Endothelial cell of umbilical vein (primary cell): ENCODE data around the gene PPP5C. TPM values are rescaled to one million over a fixed set of nuclear protein-coding genes. Genes with fewer than 3 reads are reported as not detected.

Experiments used
- Bru-seq: library from RNA; stranded (reverse); fragments of 400-500 nt; gene quantifications from one replicate; lab custom pipeline; 2021; lab: Mats Ljungman, UMichigan
- BruChase-seq, 2 experiments: library from RNA; stranded (reverse); fragments of 400-500 nt; gene quantifications; one replicate each; lab custom pipeline; 2021; lab: Mats Ljungman, UMichigan
- BruUV-seq: library from RNA; stranded (reverse); fragments of 400-500 nt; replicated peaks from 2 replicates; lab custom pipeline; 2021; lab: Mats Ljungman, UMichigan
- CTCF ChIA-PET: fragments of 300-600, 350-600 bp; sonication (Branson Sonifier 250); formaldehyde crosslinking; loops from one replicate; lab custom pipeline; 2021; ENCODE audit warnings: antibody characterized with exemption, inconsistent platforms; lab: Charles Lee
- POLR2A ChIA-PET: fragments of 300-600, 350-600 bp; sonication (Branson Sonifier 250); formaldehyde crosslinking; loops from one replicate; lab custom pipeline; 2021; ENCODE audit warnings: antibody characterized with exemption, inconsistent platforms; lab: Charles Lee
- DNase-seq: peaks from one replicate; pipeline ENCODE4 v3.0.0-alpha.2; 2011; ENCODE audit warnings: low read depth, low spot score
- FAIRE-seq: peaks from 2 replicates; lab custom pipeline; 2011; peaks lifted over from hg19 to GRCh38; lab: Jason Lieb, UNC
- H2AFZ ChIP-seq: 2 replicates; pipeline ENCODE4 v1.6.0; 2012; ENCODE audit warnings: low read depth, low read length, control low read depth, inconsistent platforms
- H3K27ac ChIP-seq: 2 replicates; pipeline ENCODE4 v1.5.1; 2011; ENCODE audit warnings: low read depth, mild to moderate bottlenecking, control low read depth, low read length, moderate library complexity; ENCODE audit not compliant: insufficient read depth
- H3K27me3 ChIP-seq, 2 experiments: 2 replicates each; pipeline versions ENCODE4 v1.6.0 to v1.6.1; 2011; ENCODE audit warnings: low read length in 2 of 2, mixed read lengths in 1 of 2; ENCODE audit not compliant: control insufficient read depth in 2 of 2, insufficient read depth in 2 of 2
- H3K36me3 ChIP-seq, 2 experiments: 2 replicates in 1 of 2; 3 replicates in 1 of 2; pipeline ENCODE4 v1.5.1; 2011; ENCODE audit warnings: low read length in 2 of 2, mild to moderate bottlenecking in 1 of 2, moderate library complexity in 1 of 2; ENCODE audit not compliant: control insufficient read depth in 2 of 2, insufficient read depth in 2 of 2; ENCODE audit errors: extremely low read depth in 1 of 2
- H3K4me1 ChIP-seq: 3 replicates; pipeline ENCODE4 v1.5.1; 2011; ENCODE audit warnings: mild to moderate bottlenecking, low read length; ENCODE audit not compliant: control insufficient read depth, insufficient read depth; ENCODE audit errors: extremely low read depth
- H3K4me2 ChIP-seq: 2 replicates; pipeline ENCODE4 v1.6.1; 2011; ENCODE audit warnings: low read length, control low read depth, mixed read lengths; ENCODE audit not compliant: insufficient read depth
- H3K4me3 ChIP-seq, 3 experiments: fragments of 200-600 bp in 1 of 3; sonication (generic), shearing (Covaris generic) in 1 of 3; replicated peaks in 1 of 3; 2 replicates each; pipeline ENCODE4 v1.5.1; 2011 to 2016; ENCODE audit warnings: control low read depth in 3 of 3, low read length in 3 of 3, mild to moderate bottlenecking in 2 of 3, inconsistent platforms in 1 of 3, low read depth in 1 of 3, moderate library complexity in 1 of 3; ENCODE audit not compliant: insufficient read depth in 1 of 3
- H3K79me2 ChIP-seq: 2 replicates; pipeline ENCODE4 v1.6.0; 2012; ENCODE audit warnings: low read length, inconsistent platforms; ENCODE audit not compliant: control insufficient read depth, insufficient read depth
- H3K9ac ChIP-seq: replicated peaks from 2 replicates; pipeline ENCODE3; 2011; ENCODE audit warnings: low read length, control low read depth; ENCODE audit not compliant: insufficient read depth; ENCODE audit errors: extremely low read depth
- H3K9me1 ChIP-seq: replicated peaks from 3 replicates; pipeline ENCODE4 v1.6.0; 2011; ENCODE audit warnings: mild to moderate bottlenecking, low read length; ENCODE audit not compliant: control insufficient read depth, insufficient read depth; ENCODE audit errors: extremely low read depth
- H3K9me3 ChIP-seq: replicated peaks from 2 replicates; pipeline ENCODE4 v1.5.1; 2012; ENCODE audit warnings: low read length, inconsistent platforms; ENCODE audit not compliant: control insufficient read depth, insufficient read depth
- H4K20me1 ChIP-seq: replicated peaks from 2 replicates; pipeline ENCODE3; 2011; ENCODE audit warnings: mild to moderate bottlenecking, low read length; ENCODE audit not compliant: control insufficient read depth, insufficient read depth; ENCODE audit errors: extremely low read depth
- CTCF ChIP-seq, 2 donors: IDR thresholded peaks; 1 replicate in 1 of 2; 2 replicates in 1 of 2; pipeline ENCODE4 v1.5.1; 2011; ENCODE audit warnings: low read length in 2 of 2, mild to moderate bottlenecking in 2 of 2, moderate library complexity in 2 of 2, control low read depth in 1 of 2, inconsistent platforms in 1 of 2, low read depth in 1 of 2; ENCODE audit not compliant: insufficient read depth in 1 of 2; ENCODE audit errors: extremely low read depth in 1 of 2
- EZH2 ChIP-seq: IDR thresholded peaks from 2 replicates; pipeline ENCODE4 v1.6.1; 2012; ENCODE audit warnings: borderline replicate concordance, low read depth, mild to moderate bottlenecking, moderate library complexity, low read length, inconsistent platforms; ENCODE audit not compliant: severe bottlenecking
- FOS ChIP-seq: IDR thresholded peaks from 2 replicates; pipeline ENCODE4 v1.6.1; 2011; ENCODE audit warnings: mild to moderate bottlenecking, low read length, moderate library complexity, borderline replicate concordance; ENCODE audit not compliant: insufficient read depth
- GATA2 ChIP-seq: IDR thresholded peaks from 2 replicates; pipeline ENCODE4 v1.7.0; 2011; ENCODE audit warnings: low read depth, mild to moderate bottlenecking, moderate library complexity, mixed read lengths, low read length; ENCODE audit not compliant: insufficient read length, insufficient read depth
- JUN ChIP-seq: IDR thresholded peaks from 2 replicates; pipeline ENCODE4 v1.6.1; 2011; ENCODE audit warnings: borderline replicate concordance, low read depth; ENCODE audit not compliant: insufficient read length, insufficient read depth
- MAX ChIP-seq: IDR thresholded peaks from 2 replicates; pipeline ENCODE4 v1.6.1; 2011; ENCODE audit not compliant: insufficient read depth, insufficient read length
- MYC ChIP-seq: IDR thresholded peaks from one replicate; pipeline ENCODE4 v1.6.1; 2011; ENCODE audit warnings: mild to moderate bottlenecking, low read depth, low read length
- POLR2A ChIP-seq: IDR thresholded peaks from 2 replicates; pipeline ENCODE4 v1.6.1; 2012; ENCODE audit warnings: low read depth, mild to moderate bottlenecking, control low read depth, low read length
- POLR2AphosphoS5 ChIP-seq: IDR thresholded peaks from 2 replicates; pipeline ENCODE4 v1.6.1; 2012; ENCODE audit warnings: low read depth, mild to moderate bottlenecking, control low read depth, low read length, moderate library complexity; ENCODE audit not compliant: insufficient read depth
- dilution Hi-C: fragments of 300-500 bp; cut with MboI; formaldehyde crosslinking; loops from one replicate; pipeline ENCODE4 v1.15.0; 2019; ENCODE audit warnings: low sequenced_read_pairs; ENCODE audit not compliant: extremely low pct_ligation_motif_present
- intact Hi-C: fragments of 100-400 bp; cut with micrococcal nuclease; formaldehyde crosslinking; loops from one replicate; pipeline ENCODE4 v1.10.0; 2022
- long read RNA-seq: library from polyadenylated mRNA; stranded (forward); transcript quantifications from one replicate; pipeline ENCODE4 v2.0.0, GENCODE V29; 2021
- polyA minus RNA-seq, 3 experiments: library from RNA; depleted of rRNA, polyadenylated mRNA; stranded (reverse); fragments of >200 nt; gene quantifications; 1 replicate in 1 of 3; 2 replicates in 2 of 3; pipeline ENCODE4 v1.2.3, GENCODE V29; 2011
- polyA plus RNA-seq, 4 experiments: library from polyadenylated mRNA; depleted of rRNA in 3 of 4; stranded (reverse) in 3 of 4; unstranded in 1 of 4; fragments of >200 nt; gene quantifications; 2 replicates each; pipeline versions ENCODE4 v1.2.1 to v1.2.3, GENCODE V29; 2011 to 2012; ENCODE audit warnings: missing spikeins in 1 of 4
- total RNA-seq: library from RNA; stranded (reverse); gene quantifications from 2 replicates; pipeline ENCODE4 v1.2.3, GENCODE V29; 2021

Gene PPP5C
- 102 and 114 TPM in 2 replicates for total RNA-seq
- 157 and 172 TPM in 2 replicates for polyA plus RNA-seq
- 176 and 178 TPM in 2 replicates for polyA plus RNA-seq (2011; cell fraction: cytosol; rRNA removed)
- polyA plus RNA-seq (2011; cell fraction: nucleus; rRNA removed), result 344 and 359 TPM in 2 replicates
- 80.6 and 99.1 TPM in 2 replicates for polyA plus RNA-seq (2012)
- 147 and 200 TPM in 2 replicates for polyA minus RNA-seq
- 52.9 TPM for polyA minus RNA-seq (2011; cell fraction: cytosol; rRNA and poly(A)+ RNA removed)
- 117 and 126 TPM in 2 replicates for polyA minus RNA-seq (2011; cell fraction: nucleus; rRNA and poly(A)+ RNA removed)
- percentile 81 among the genes with signal in this experiment for Bru-seq, nascent RNA
- BruChase-seq, experiment 1, labeled RNA remaining after a 6-hour chase, result percentile 83 among the genes with signal in this experiment
- percentile 89 among the genes with signal in this experiment for BruChase-seq, experiment 2, labeled RNA remaining after a 2-hour chase
- long read RNA-seq, transcript PPP5C-213 (3 exons, 1,215 nt), result minor isoform, 13 of 266 reads
- long read RNA-seq, transcript PPP5C-201 (13 exons, 2,109 nt), result major isoform, 169 of 266 reads
- long read RNA-seq, partial matches to known transcripts, result 72 of 266 reads
- long read RNA-seq, other reads (novel, unspliced or antisense), result 11 of 266 reads

- no peaks in the 10 kb centered on the region for H3K27me3 ChIP-seq
- intact Hi-C loops, result loop anchor here (1.0 kb wide), 4 partner anchors 26 to 67 kb away; no protein-coding TSS in a partner anchor
- peak within 1 kb of the TSS; percentile 87 for H3K9ac ChIP-seq
- peak within 1 kb of the TSS; percentile 52 for H3K27ac ChIP-seq
- H3K9me1 ChIP-seq, result no peaks in the 10 kb centered on the region
- TF ChIP-seq EZH2, result no peak
- TF ChIP-seq CTCF (IDR thresholded peaks at IDR 0.05; ENCODE audit: extremely low read depth in 1 of 2, insufficient read depth in 1 of 2, low read depth in 1 of 2, low read length in 2 of 2), result peak; percentile 97 to 98
- TF ChIP-seq POLR2AphosphoS5, result peak; percentile 66
- peak; percentile 15 for TF ChIP-seq MAX
- TF ChIP-seq POLR2A, result peak; percentile 68
- no peak for TF ChIP-seq JUN
- TF ChIP-seq MYC, result peak; percentile 83
- no peak for TF ChIP-seq FOS
- TF ChIP-seq GATA2, result no peak
- FAIRE-seq (peak; percentile 83), DNase-seq (peak; percentile 92)
- peak within 1 kb of the TSS; percentile 53 to 89 (median 65) for H3K4me3 ChIP-seq
- ChIA-PET CTCF (interaction anchor here (0.6 to 4.3 kb wide), 11 partner anchors 9 to 166 kb away, joined by 3 to 20 read pairs (median 4); no protein-coding TSS in a partner anchor), POLR2A (no interaction called here)
- H4K20me1 ChIP-seq, result no peaks in the 10 kb centered on the region
- H3K4me2 ChIP-seq, result peak within 1 kb of the TSS; percentile 81
- no peaks in the 10 kb centered on the region for H3K36me3 ChIP-seq
- BruUV-seq, result no TSS peak
- H3K4me1 ChIP-seq, result peaks cover 35% of the 10 kb centered on the region
- no peaks in the 10 kb centered on the region for H3K9me3 ChIP-seq
- H3K79me2 ChIP-seq, result peaks cover 35% of the 10 kb centered on the region
- dilution Hi-C loops, result no loop called here
- H2AFZ ChIP-seq, result peak within 1 kb of the TSS; percentile 86
Measured at GRCh38 chr19:46346821-46347571, at the start of gene PPP5C. PPP5C (plus strand) TSS chr19:46347087; CDS start chr19:46347097, 10 bp downstream.
